ENCODE measurements around the gene SECISBP2L. TPM values are rescaled to one million over a fixed set of nuclear protein-coding genes. Genes with fewer than 3 reads are reported as not detected.

Gene SECISBP2L
- total RNA-seq, 2 donors from 2014 or later = 39.6 to 46.4 TPM

DNA sequence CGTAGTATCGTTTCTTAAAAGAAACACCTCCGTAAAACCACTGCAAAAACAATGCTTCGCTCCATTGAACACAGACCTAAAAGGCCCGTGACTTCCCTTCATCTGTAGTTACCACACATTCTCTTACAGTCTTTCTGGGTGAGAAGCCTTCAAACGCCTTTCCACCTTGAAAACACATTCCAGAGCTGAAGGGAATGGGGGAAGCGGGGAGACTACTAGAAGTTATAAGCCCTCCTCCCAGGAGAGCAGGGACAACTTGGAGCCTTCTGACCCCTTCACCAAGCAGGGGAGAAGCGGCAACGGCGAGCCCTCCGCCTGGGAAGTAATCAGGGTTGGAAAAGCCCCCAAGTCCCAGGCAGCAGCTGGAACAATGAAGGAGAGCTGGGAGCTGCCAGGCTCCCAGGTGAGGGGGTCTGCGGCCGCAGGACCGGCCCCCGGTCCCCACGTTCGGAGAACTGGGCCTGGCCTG, 461 bp downstream of the SECISBP2L start:
- peak overlapping the region; percentile 86 for H3K27ac ChIP-seq
- WGBS = 1% methylated on average over 15 of the region's 17 CpGs
- peak; percentile 13 for DNase-seq (ENCODE audit: low spot score)
- H3K27me3 ChIP-seq (replicated peaks; ENCODE audit: insufficient read depth) = no peaks in the 10 kb centered on the region
- TF ChIP-seq, protein P1, sequence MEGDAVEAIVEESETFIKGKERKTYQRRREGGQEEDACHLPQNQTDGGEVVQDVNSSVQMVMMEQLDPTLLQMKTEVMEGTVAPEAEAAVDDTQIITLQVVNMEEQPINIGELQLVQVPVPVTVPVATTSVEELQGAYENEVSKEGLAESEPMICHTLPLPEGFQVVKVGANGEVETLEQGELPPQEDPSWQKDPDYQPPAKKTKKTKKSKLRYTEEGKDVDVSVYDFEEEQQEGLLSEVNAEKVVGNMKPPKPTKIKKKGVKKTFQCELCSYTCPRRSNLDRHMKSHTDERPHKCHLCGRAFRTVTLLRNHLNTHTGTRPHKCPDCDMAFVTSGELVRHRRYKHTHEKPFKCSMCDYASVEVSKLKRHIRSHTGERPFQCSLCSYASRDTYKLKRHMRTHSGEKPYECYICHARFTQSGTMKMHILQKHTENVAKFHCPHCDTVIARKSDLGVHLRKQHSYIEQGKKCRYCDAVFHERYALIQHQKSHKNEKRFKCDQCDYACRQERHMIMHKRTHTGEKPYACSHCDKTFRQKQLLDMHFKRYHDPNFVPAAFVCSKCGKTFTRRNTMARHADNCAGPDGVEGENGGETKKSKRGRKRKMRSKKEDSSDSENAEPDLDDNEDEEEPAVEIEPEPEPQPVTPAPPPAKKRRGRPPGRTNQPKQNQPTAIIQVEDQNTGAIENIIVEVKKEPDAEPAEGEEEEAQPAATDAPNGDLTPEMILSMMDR (IDR thresholded peaks at IDR 0.05) = no peak
- TF ChIP-seq POLR2AphosphoS5 (IDR thresholded peaks at IDR 0.05) (no peak), POLR2A (IDR thresholded peaks at IDR 0.05) (no peak)
- H3K9me3 ChIP-seq = no peaks in the 10 kb centered on the region
- peak overlapping the region; percentile 90 to 91 for H3K4me3 ChIP-seq
- no peaks in the 10 kb centered on the region for H3K4me1 ChIP-seq (replicated peaks)
- H3K36me3 ChIP-seq = no peaks in the 10 kb centered on the region
- intact Hi-C loops (cut with DNase I) = loop anchor here (10.0 kb wide), 3 partner anchors 109 to 379 kb away; partner anchors contain the start of genes COPS2 and FGF7

DNA sequence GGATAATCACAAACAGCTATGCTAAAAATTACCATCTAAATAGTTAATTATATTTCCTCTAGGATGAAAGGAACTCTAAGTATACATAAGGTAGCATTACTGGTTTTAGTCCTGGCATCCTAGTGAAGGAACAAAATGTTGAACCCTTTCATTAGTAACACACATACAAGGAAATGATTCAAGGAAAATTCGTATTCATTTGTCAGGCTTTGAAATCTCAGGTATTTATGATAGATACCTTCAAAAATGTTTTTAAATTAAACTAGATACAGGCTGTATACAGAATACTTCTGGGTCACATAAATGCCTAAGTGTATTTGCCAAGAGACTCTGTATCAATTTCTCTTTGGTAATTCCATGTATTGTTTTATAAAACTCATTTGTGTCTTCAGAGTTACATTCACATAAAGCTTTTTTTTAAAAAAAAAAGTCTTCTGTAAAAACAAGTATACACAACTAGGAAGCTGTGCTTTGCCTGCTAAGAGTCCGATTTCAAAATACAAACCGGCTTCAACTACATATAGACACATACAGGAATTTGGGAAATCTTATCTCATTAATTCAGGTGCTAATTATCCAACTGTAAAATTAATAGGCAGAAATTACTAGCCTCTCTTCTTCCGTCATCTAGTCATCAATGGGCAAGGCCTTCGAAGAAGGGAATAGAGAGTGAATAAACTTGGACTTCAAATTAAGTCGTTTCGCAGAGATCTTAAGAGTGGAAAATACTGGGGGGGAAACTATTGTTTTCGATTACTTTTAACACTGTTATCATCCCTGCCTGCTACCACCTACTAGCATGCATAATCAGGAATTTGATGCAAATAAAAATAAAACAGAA, 1.3 kb downstream of the SECISBP2L start:
- H3K27me3 ChIP-seq (replicated peaks; ENCODE audit: insufficient read depth) = no peaks in the 10 kb centered on the region
- WGBS = 7% methylated on average over 8 of the region's 8 CpGs
- DNase-seq (ENCODE audit: low spot score) = no peak
- no peaks in the 10 kb centered on the region for H3K9me3 ChIP-seq
- peak overlapping the region; percentile 90 to 91 for H3K4me3 ChIP-seq
- H3K36me3 ChIP-seq = no peaks in the 10 kb centered on the region
- H3K4me1 ChIP-seq (replicated peaks) = no peaks in the 10 kb centered on the region
- intact Hi-C loops (cut with DNase I) = loop anchor here (10.0 kb wide), 3 partner anchors 110 to 380 kb away; partner anchors contain the start of genes COPS2 and FGF7
- H3K27ac ChIP-seq = peak overlapping the region; percentile 86
- TF ChIP-seq, protein P1 (IDR thresholded peaks at IDR 0.05) = no peak
- TF ChIP-seq POLR2AphosphoS5 (IDR thresholded peaks at IDR 0.05) (no peak), POLR2A (IDR thresholded peaks at IDR 0.05) (no peak)

DNA sequence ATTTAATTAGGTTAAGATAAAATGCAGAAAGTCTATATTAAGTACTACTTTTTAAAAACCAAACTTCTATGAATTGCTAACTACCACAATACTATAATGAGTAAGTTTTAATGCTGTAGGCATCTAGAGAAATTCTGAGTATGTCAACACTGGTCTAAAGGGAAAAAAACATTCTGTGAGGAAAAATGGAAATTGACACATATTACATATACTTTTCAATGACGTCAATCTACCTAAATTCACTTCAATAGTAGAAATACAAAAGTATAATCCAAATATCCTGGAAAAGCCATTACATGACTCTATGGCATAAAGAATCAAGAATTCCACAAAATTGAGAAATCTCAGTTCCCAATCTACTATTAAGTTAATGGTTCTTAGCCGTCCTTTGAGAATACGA, 2.2 kb downstream of the SECISBP2L start:
- 64% methylated on average over 3 of the region's 3 CpGs for WGBS
- intact Hi-C loops (cut with DNase I) = loop anchor here (10.0 kb wide), 3 partner anchors 111 to 381 kb away; partner anchors contain the start of genes COPS2 and FGF7
- Histone ChIP-seq H3K27ac (no peak overlapping the region), H3K36me3 (no peaks in the 10 kb centered on the region), H3K27me3 (replicated peaks; ENCODE audit: insufficient read depth) (no peaks in the 10 kb centered on the region), H3K4me3 (peak overlapping the region; percentile 6 to 91), H3K4me1 (replicated peaks) (no peaks in the 10 kb centered on the region), H3K9me3 (no peaks in the 10 kb centered on the region)
- no peak for DNase-seq (ENCODE audit: low spot score)
- TF ChIP-seq POLR2AphosphoS5 (IDR thresholded peaks at IDR 0.05) (no peak), POLR2A (IDR thresholded peaks at IDR 0.05) (no peak)
- TF ChIP-seq, protein P1 (IDR thresholded peaks at IDR 0.05) = no peak

DNA sequence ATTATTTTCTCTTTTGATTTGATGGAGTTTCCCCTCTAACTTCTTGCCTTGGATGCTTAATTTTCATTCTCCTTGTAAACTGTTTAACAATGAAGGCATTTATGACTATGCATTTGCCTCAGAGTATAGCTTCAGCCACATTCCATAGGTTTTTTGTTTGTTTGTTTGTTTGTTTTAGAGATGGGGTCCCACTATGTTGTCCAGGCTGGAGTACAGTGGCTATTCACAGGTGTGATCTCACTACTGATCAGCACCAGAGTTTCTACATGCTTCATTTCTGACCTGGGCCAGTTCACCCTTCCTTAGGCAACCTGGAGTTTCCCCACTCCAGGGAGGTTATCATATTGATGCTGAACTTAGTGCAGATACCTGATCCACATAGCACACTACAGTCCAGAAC, 4.1 kb downstream of the SECISBP2L start:
- Histone ChIP-seq H3K36me3 (no peaks in the 10 kb centered on the region), H3K9me3 (no peaks in the 10 kb centered on the region), H3K27me3 (replicated peaks; ENCODE audit: insufficient read depth) (no peaks in the 10 kb centered on the region), H3K4me1 (replicated peaks) (no peaks in the 10 kb centered on the region), H3K4me3 (no peak overlapping the region), H3K27ac (no peak overlapping the region)
- DNase-seq (ENCODE audit: low spot score) = no peak
- TF ChIP-seq POLR2AphosphoS5 (IDR thresholded peaks at IDR 0.05) (no peak), POLR2A (IDR thresholded peaks at IDR 0.05) (no peak)
- TF ChIP-seq, protein P1 (IDR thresholded peaks at IDR 0.05) = no peak
- intact Hi-C loops (cut with DNase I) = loop anchor here (10.0 kb wide), 3 partner anchors 113 to 383 kb away; partner anchors contain the start of genes COPS2 and FGF7

Data from prostate gland (tissue), 2 donors.